CD14-positive monocyte (primary cell): ENCODE results near the gene SLC22A7. TPM values are rescaled to one million over a fixed set of nuclear protein-coding genes. Genes with fewer than 3 reads are reported as not detected.
A peak's percentile ranks its signal among the peaks of the same experiment; 100 is the strongest.

Source experiments
- DNase-seq, 3 donors: peaks; one replicate each; pipeline ENCODE4 v3.0.0-alpha.2; 2011 to 2022
- H2AFZ ChIP-seq: 2 replicates; pipeline ENCODE4 v1.6.0; 2012; ENCODE audit warnings: mild to moderate bottlenecking, low read depth, low read length, inconsistent platforms; ENCODE audit not compliant: insufficient read depth, poor library complexity, severe bottlenecking
- H3K27ac ChIP-seq, 2 donors: 1 replicate in 1 of 2; 2 replicates in 1 of 2; pipeline ENCODE4 v1.5.1; 2012 to 2013; ENCODE audit warnings: low read length in 2 of 2, control low read depth in 1 of 2, inconsistent platforms in 1 of 2, low read depth in 1 of 2, mild to moderate bottlenecking in 1 of 2
- H3K27me3 ChIP-seq, 2 donors: one replicate each; pipeline versions ENCODE4 v1.6.0 to v1.6.1; 2011 to 2013; ENCODE audit warnings: low read length in 2 of 2; ENCODE audit not compliant: control insufficient read depth in 2 of 2, insufficient read depth in 2 of 2
- H3K36me3 ChIP-seq, 2 donors: replicated peaks in 1 of 2; 1 replicate in 1 of 2; 2 replicates in 1 of 2; pipeline versions ENCODE4 v1.5.1 to v1.6.1; 2012 to 2013; ENCODE audit warnings: low read length in 2 of 2, control low read depth in 1 of 2, inconsistent platforms in 1 of 2, mild to moderate bottlenecking in 1 of 2; ENCODE audit not compliant: insufficient read depth in 2 of 2, control insufficient read depth in 1 of 2
- H3K4me1 ChIP-seq, 2 donors: 1 replicate in 1 of 2; 2 replicates in 1 of 2; pipeline versions ENCODE4 v1.5.1 to v1.6.1; 2012 to 2013; ENCODE audit warnings: low read length in 2 of 2, control low read depth in 1 of 2, inconsistent platforms in 1 of 2, mild to moderate bottlenecking in 1 of 2, moderate library complexity in 1 of 2; ENCODE audit not compliant: insufficient read depth in 2 of 2, control insufficient read depth in 1 of 2
- H3K4me2 ChIP-seq: replicated peaks from 2 replicates; pipeline ENCODE3; 2012; ENCODE audit warnings: low read length, moderate library complexity, mild to moderate bottlenecking; ENCODE audit not compliant: poor library complexity, severe bottlenecking; ENCODE audit errors: extremely low read depth
- H3K4me3 ChIP-seq, 3 experiments: fragments of 200-600 bp in 1 of 3; sonication (generic) in 1 of 3; replicated peaks in 1 of 3; 1 replicate in 2 of 3; 2 replicates in 1 of 3; pipeline ENCODE4 v1.5.1; 2011 to 2013; ENCODE audit warnings: low read length in 3 of 3, mild to moderate bottlenecking in 3 of 3, control low read depth in 2 of 3, low read depth in 2 of 3, inconsistent platforms in 1 of 3, moderate library complexity in 1 of 3
- H3K79me2 ChIP-seq: 2 replicates; pipeline ENCODE4 v1.6.0; 2012; ENCODE audit warnings: mild to moderate bottlenecking, control low read depth, inconsistent platforms, low read length, moderate library complexity; ENCODE audit not compliant: insufficient read depth
- H3K9ac ChIP-seq: 2 replicates; pipeline ENCODE4 v1.6.0; 2017; ENCODE audit warnings: low read length, mild to moderate bottlenecking; ENCODE audit not compliant: insufficient read depth, poor library complexity, severe bottlenecking
- H3K9me3 ChIP-seq, 2 donors: replicated peaks in 1 of 2; 1 replicate in 1 of 2; 2 replicates in 1 of 2; pipeline versions ENCODE4 v1.5.1 to v1.6.1; 2012 to 2013; ENCODE audit warnings: low read length in 2 of 2, control low read depth in 1 of 2; ENCODE audit not compliant: control insufficient read depth in 1 of 2, insufficient read depth in 1 of 2
- H4K20me1 ChIP-seq: 2 replicates; pipeline ENCODE4 v1.6.0; 2012; ENCODE audit warnings: mild to moderate bottlenecking, low read length, control low read depth, moderate library complexity; ENCODE audit not compliant: insufficient read depth
- H3K27ac Mint-ChIP-seq, 7 donors: one replicate each; pipeline ENCODE4 v1.8.0; 2020; ENCODE audit warnings: mild to moderate bottlenecking in 7 of 7, mixed read lengths in 7 of 7, moderate library complexity in 6 of 7, inconsistent platforms in 2 of 7
- H3K27me3 Mint-ChIP-seq, 3 donors: one replicate each; pipeline ENCODE4 v1.8.0; 2021 to 2022; ENCODE audit warnings: low read depth in 3 of 3, mild to moderate bottlenecking in 3 of 3, mixed read lengths in 3 of 3, moderate library complexity in 3 of 3, inconsistent platforms in 1 of 3
- H3K36me3 Mint-ChIP-seq, 2 donors: one replicate each; pipeline ENCODE4 v1.8.0; 2020; ENCODE audit warnings: mixed read lengths in 2 of 2, inconsistent platforms in 1 of 2, mild to moderate bottlenecking in 1 of 2
- H3K4me1 Mint-ChIP-seq: one replicate; pipeline ENCODE4 v1.8.0; 2020; ENCODE audit warnings: mild to moderate bottlenecking, mixed read lengths
- H3K4me3 Mint-ChIP-seq, 2 donors: one replicate each; pipeline ENCODE4 v1.8.0; 2020; ENCODE audit warnings: mild to moderate bottlenecking in 2 of 2, mixed read lengths in 2 of 2, moderate library complexity in 1 of 2
- H3K9me3 Mint-ChIP-seq, 7 donors: one replicate each; pipeline ENCODE4 v1.8.0; 2020 to 2022; ENCODE audit warnings: mixed read lengths in 7 of 7, mild to moderate bottlenecking in 6 of 7, moderate library complexity in 6 of 7, inconsistent platforms in 2 of 7
- CTCF ChIP-seq: fragments of 200-600 bp; IDR thresholded peaks from one replicate; pipeline ENCODE4 v1.8.0; 2022; ENCODE audit warnings: antibody characterized with exemption, mild to moderate bottlenecking
- WGBS: methylation state at CpG from one replicate; pipeline ENCODE4 v1.1.5; 2013; ENCODE audit warnings: missing lambda C conversion rate; ENCODE audit not compliant: insufficient coverage; 5-methylcytosine and 5-hydroxymethylcytosine counted together
- intact Hi-C, 2 donors: fragments of 100-400 bp; cut with micrococcal nuclease; formaldehyde crosslinking; loops; one replicate each; pipeline versions ENCODE4 v1.15.0 to v1.15.1; 2023
- polyA plus RNA-seq, 3 donors: library from polyadenylated mRNA; depleted of rRNA in 1 of 3; unstranded in 2 of 3; stranded (reverse) in 1 of 3; fragments of 300-500 nt in 2 of 3; fragments of >200 nt in 1 of 3; fragmentation: Illumina TruSeq in 2 of 3; gene quantifications; 1 replicate in 2 of 3; 2 replicates in 1 of 3; pipeline ENCODE4 v1.2.3, GENCODE V29; 2012 to 2021

SLC22A7 gene
- polyA plus RNA-seq, 3 donors = not detected

- peaks cover 21 to 30% of the 10 kb centered on the region in 2 donors for H3K4me1 ChIP-seq
Measured at GRCh38 chr6:43273707-43274106, 24.4 kb upstream of the SLC22A7 start.

More at GRCh38 chr6:43273707-43274106, 24.4 kb upstream of the SLC22A7 start:
- Mint-ChIP-seq H3K36me3 (peaks cover 3 to 9% of the 10 kb centered on the region in 2 donors), H3K9me3 (peaks cover 0 to 21% (median 5%) of the 10 kb centered on the region in 7 donors), H3K4me1 (peaks cover 31% of the 10 kb centered on the region), H3K27ac (no peak overlapping the region), H3K4me3 (peak overlapping the region in 1 of 2 donors; percentile 88), H3K27me3 (peaks cover 73 to 97% (median 93%) of the 10 kb centered on the region in 3 donors)
- DNase-seq = no peak
- H3K9me3 ChIP-seq = no peaks in the 10 kb centered on the region
- H3K79me2 ChIP-seq = no peaks in the 10 kb centered on the region
- H3K4me2 ChIP-seq = no peak overlapping the region
- no peak for TF ChIP-seq CTCF
- no peak overlapping the region for H3K27ac ChIP-seq
- no peak overlapping the region for H3K9ac ChIP-seq
- peaks cover 16 to 97% of the 10 kb centered on the region in 2 donors for H3K27me3 ChIP-seq
- no peak overlapping the region for H3K4me3 ChIP-seq
- H2AFZ ChIP-seq = no peak overlapping the region
- no peaks in the 10 kb centered on the region for H3K36me3 ChIP-seq
- no peaks in the 10 kb centered on the region for H4K20me1 ChIP-seq
- intact Hi-C loops = loop anchor here in 1 of 2 donors (5.0 kb wide), 1 partner anchor 129 kb away; no protein-coding TSS in a partner anchor
- WGBS = no CpG with 5 or more reads among the region's 2 CpGs
